Head of caudate nucleus (tissue), 42 donors: ENCODE measurements around the gene CHD9.
"Not testable (repeated sequence)": the region's sequence is repeated elsewhere in the genome, so short reads cannot be mapped to it uniquely, and the experiment has no call there.

Source experiments
- DNase-seq, 42 donors: peaks; one replicate each; pipeline versions ENCODE4 v3.0.0 to v3.0.0-alpha.2; 2020 to 2021; ENCODE audit warnings: mixed read lengths in 7 of 42
- intact Hi-C: fragments of 100-400 bp; cut with DNase I; formaldehyde crosslinking; loops from one replicate; pipeline ENCODE4 v1.15.0; 2022

Gene CHD9

GRCh38 chr16:53152329-53152728, 97.5 kb downstream of the CHD9 start:
- DNase-seq: no peak
- intact Hi-C loops: no loop called here

GRCh38 chr16:53153130-53153529, 98.3 kb downstream of the CHD9 start:
- intact Hi-C loops: no loop called here
- DNase-seq: no peak

- intact Hi-C loops: no loop called here
- no peak for DNase-seq
Observed at GRCh38 chr16:53154513-53154912, 99.7 kb downstream of the CHD9 start.

GRCh38 chr16:53156516-53156915, 101.7 kb downstream of the CHD9 start:
- intact Hi-C loops: no loop called here
- DNase-seq: peak in 1 of 42 donors; percentile 17

- intact Hi-C loops: no loop called here
- DNase-seq: peak in 6 of 42 donors; percentile 15 to 55 (median 34)
Observed at GRCh38 chr16:53159781-53160436, 105.1 kb downstream of the CHD9 start.

GRCh38 chr16:53166099-53166498, 111.3 kb downstream of the CHD9 start:
- DNase-seq: no peak
- intact Hi-C loops: no loop called here

GRCh38 chr16:53168744-53169143, 114.0 kb downstream of the CHD9 start:
- no peak for DNase-seq
- intact Hi-C loops: no loop called here

GRCh38 chr16:53172517-53172916, 117.7 kb downstream of the CHD9 start:
- intact Hi-C loops: no loop called here
- no peak for DNase-seq

- intact Hi-C loops: no loop called here
- no peak for DNase-seq
Observed at GRCh38 chr16:53175118-53175517, 120.3 kb downstream of the CHD9 start.

GRCh38 chr16:53176434-53176833, 121.6 kb downstream of the CHD9 start:
- intact Hi-C loops: no loop called here
- no peak for DNase-seq

- intact Hi-C loops: no loop called here
- no peak for DNase-seq
Observed at GRCh38 chr16:53183442-53183841, 128.7 kb downstream of the CHD9 start.

- intact Hi-C loops: not testable (repeated sequence)
Observed at GRCh38 chr16:53185741-53186140, 130.9 kb downstream of the CHD9 start.

GRCh38 chr16:53187775-53188174, 133.0 kb downstream of the CHD9 start:
- DNase-seq: no peak
- intact Hi-C loops: no loop called here

More at GRCh38 chr16:53185741-53186140, 130.9 kb downstream of the CHD9 start:
- DNase-seq: not testable (repeated sequence)

GRCh38 chr16:53191413-53191812, 136.6 kb downstream of the CHD9 start:
- DNase-seq: no peak
- intact Hi-C loops: no loop called here

GRCh38 chr16:53198933-53199332, 144.1 kb downstream of the CHD9 start:
- intact Hi-C loops: no loop called here
- DNase-seq: no peak

- intact Hi-C loops: no loop called here
- no peak for DNase-seq
Observed at GRCh38 chr16:53201900-53202299, 147.1 kb downstream of the CHD9 start.

- intact Hi-C loops: no loop called here
- no peak for DNase-seq
Observed at GRCh38 chr16:53202398-53202797, 147.6 kb downstream of the CHD9 start.

GRCh38 chr16:53207810-53208752, 153.3 kb downstream of the CHD9 start:
- DNase-seq: peak; percentile 10 to 87 (median 64)
- intact Hi-C loops: loop anchor here (5.0 kb wide), 2 partner anchors 76 to 151 kb away; no protein-coding TSS in a partner anchor

GRCh38 chr16:53209429-53209828, 154.6 kb downstream of the CHD9 start:
- no peak for DNase-seq
- intact Hi-C loops: loop anchor here (5.0 kb wide), 2 partner anchors 77 to 152 kb away; no protein-coding TSS in a partner anchor

- intact Hi-C loops: loop anchor here (5.0 kb wide), 2 partner anchors 78 to 153 kb away; no protein-coding TSS in a partner anchor
Observed at GRCh38 chr16:53209877-53210276, 155.1 kb downstream of the CHD9 start.

More at GRCh38 chr16:53209877-53210276, 155.1 kb downstream of the CHD9 start:
- no peak for DNase-seq
